ENCODE measurements around the gene MEMO1. TPM values are rescaled to one million over a fixed set of nuclear protein-coding genes. Genes with fewer than 3 reads are reported as not detected.

Gene MEMO1
- total and polyA plus RNA-seq, 2 of the 4 experiments (the other 2 are of a cell fraction), result 23.7 to 49.7 TPM

DNA sequence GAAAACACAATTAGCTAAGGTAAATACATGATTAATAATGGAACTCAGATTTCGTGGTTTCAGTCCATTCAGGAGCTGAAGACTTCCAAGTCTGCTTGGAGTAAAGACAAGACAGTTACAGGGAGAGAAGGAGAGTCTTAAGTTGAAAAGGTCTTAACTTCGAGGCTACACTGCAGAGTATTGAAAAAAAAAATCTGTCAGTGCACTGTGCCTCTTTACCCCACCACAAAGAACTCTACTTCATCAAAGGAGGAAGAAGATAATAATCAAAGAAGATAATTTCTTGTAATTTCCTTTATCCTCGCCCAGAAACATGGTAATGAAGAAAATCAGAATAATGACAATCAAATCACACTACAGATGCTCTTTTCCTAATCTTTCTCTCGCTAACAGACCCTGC is 75.4 kb downstream of the MEMO1 start:
- Histone ChIP-seq H3K56ac (ENCODE audit: extremely low read depth, insufficient read depth, low read length) (no peak overlapping the region), H4K5ac (ENCODE audit: low read depth, low read length) (no peak overlapping the region), H3K9ac (ENCODE audit: low read depth, low read length) (no peak overlapping the region), H3K9me1 (ENCODE audit: insufficient read depth, low read length) (peaks cover 3% of the 10 kb centered on the region; the same call in 1 of the 2 replicates), H2BK20ac (ENCODE audit: low read depth, low read length) (no peak overlapping the region), H3K14ac (replicated peaks; ENCODE audit: low read depth, low read length) (no peak overlapping the region), H2BK5ac (ENCODE audit: low read depth, low read length, poor library complexity, severe bottlenecking) (no peak overlapping the region), H2BK120ac (ENCODE audit: low read depth, low read length) (no peak overlapping the region), H3K4me3 (ENCODE audit: insufficient read depth, low read depth, low read length) (no peak overlapping the region), H3K4ac (ENCODE audit: low read depth, low read length) (no peak overlapping the region), H3K9me3 (ENCODE audit: control insufficient read depth, insufficient read depth, low read length) (no peaks in the 10 kb centered on the region), H4K20me1 (ENCODE audit: insufficient read depth, low read length) (no peaks in the 10 kb centered on the region), H2AK9ac (replicated peaks; ENCODE audit: low read depth, low read length, poor library complexity) (no peak overlapping the region), H3K27ac (ENCODE audit: insufficient read depth, low read length) (no peak overlapping the region), H2AK5ac (ENCODE audit: low read depth, low read length) (no peak overlapping the region), H3K27me3 (ENCODE audit: control insufficient read depth, insufficient read depth, low read length) (no peaks in the 10 kb centered on the region), H3K4me1 (ENCODE audit: control insufficient read depth, insufficient read depth, low read length) (0 out of 2 replicates have a peak, but pooled peaks cover 2% of the 10 kb centered on the region), H4K8ac (ENCODE audit: low read depth in 2 of 2, low read length in 2 of 2) (no peak overlapping the region), H2AFZ (replicated peaks; ENCODE audit: low read length, poor library complexity) (no peak overlapping the region), H3K23ac (ENCODE audit: low read depth, low read length) (no peak overlapping the region), H3K79me1 (ENCODE audit: low read depth in 1 of 2, low read length in 2 of 2) (peaks cover 30 to 38% of the 10 kb centered on the region in 2 experiments), H3K4me2 (ENCODE audit: low read depth, low read length) (no peak overlapping the region), H4K91ac (ENCODE audit: insufficient read depth, low read depth, low read length) (no peak overlapping the region), H2BK15ac (ENCODE audit: low read depth, low read length) (no peak overlapping the region), H3K18ac (ENCODE audit: low read depth, low read length) (no peak overlapping the region), H3K36me3 (ENCODE audit: control insufficient read depth, insufficient read depth, low read length) (no peaks in the 10 kb centered on the region)
- ATAC-seq (ENCODE audit: low read depth) (no peak), DNase-seq (no peak)
- in situ Hi-C loops (cut with MboI; ENCODE audit: low sequenced_read_pairs), result no loop called here
- no peak for TF ChIP-seq CEBPB (IDR thresholded peaks at IDR 0.05; ENCODE audit: low read depth, low read length)
- no peak for TF ChIP-seq RAD21 (IDR thresholded peaks at IDR 0.05; ENCODE audit: low read length)
- no peak for TF ChIP-seq RFX5 (IDR thresholded peaks at IDR 0.05; ENCODE audit: low read depth, low read length)
- no peak for TF ChIP-seq POLR2A (IDR thresholded peaks at IDR 0.05; ENCODE audit: low read depth, low read length)
- TF ChIP-seq FOS (IDR thresholded peaks at IDR 0.05; ENCODE audit: low read depth, low read length), result no peak
- no peak for TF ChIP-seq BHLHE40 (IDR thresholded peaks at IDR 0.05; ENCODE audit: low read depth, low read length)
- whole genome bisulfite sequencing, 2 experiments (ENCODE audit: extremely low coverage in 2 of 2, insufficient read length in 1 of 2), result no CpG with 5 or more reads among the region's 4 CpGs
- intact Hi-C loops (cut with micrococcal nuclease), result no loop called here
- no TSS peak for BruUV-seq (replicated peaks)
- dilution Hi-C loops (cut with HindIII; ENCODE audit: low sequenced_read_pairs, unreplicated experiment), result no loop called here
- ChIA-PET POLR2A (ENCODE audit: unreplicated experiment) (no interaction called here), CTCF (no interaction called here)

Measured in IMR-90 (cell line).